ENCODE results near the gene KPNB1. TPM values are rescaled to one million over a fixed set of nuclear protein-coding genes. Genes with fewer than 3 reads are reported as not detected.

KPNB1 gene
- total and polyA plus RNA-seq, 10 of the 15 experiments (the other 5 are each of a cell fraction or from before 2014, with no cell fraction given), result 67.8 to 525 (median 246) TPM

DNA sequence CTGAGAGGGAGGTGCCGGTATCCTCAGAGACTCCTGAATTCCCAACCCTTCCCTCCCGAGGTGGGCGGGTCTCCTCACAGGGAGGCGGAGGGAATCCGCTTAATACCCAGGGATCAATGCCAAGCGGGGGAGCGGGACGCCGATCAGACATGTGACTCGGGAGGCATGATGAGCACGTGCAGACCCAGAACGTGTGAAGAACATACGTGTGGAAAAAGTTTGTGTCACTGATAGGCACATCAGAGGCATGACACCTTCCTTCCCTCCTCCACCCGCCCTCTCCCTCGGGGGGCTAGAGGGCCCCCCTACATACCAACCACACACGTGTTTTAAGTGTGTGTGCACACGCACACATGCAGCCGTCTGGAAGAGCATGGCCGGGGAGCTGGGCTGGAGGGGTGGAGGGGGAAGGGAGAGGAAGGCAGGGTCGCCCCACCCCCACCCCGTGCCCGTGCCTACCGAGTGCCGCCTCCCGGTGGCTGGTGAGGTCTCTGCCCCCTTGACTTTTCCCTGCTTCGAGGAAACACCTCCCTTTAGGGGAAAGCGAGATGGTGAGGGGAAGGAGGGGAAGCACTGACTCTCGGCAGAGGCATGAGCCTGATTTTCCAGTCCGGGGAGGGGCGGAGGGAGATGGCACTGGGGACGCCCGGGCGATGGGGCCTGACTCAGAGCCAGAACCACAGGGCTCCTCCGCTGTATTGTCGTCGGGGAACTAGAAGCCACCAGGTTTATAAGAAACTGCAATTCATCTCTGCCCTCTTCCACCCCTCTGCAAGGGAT lies 71.2 kb downstream of the KPNB1 start (continued):
- no peak for TF ChIP-seq KAT2A (conservative IDR thresholded peaks at IDR 0.05; ENCODE audit: control insufficient read depth, low read depth, low read length)
- TF ChIP-seq CBX5 (IDR thresholded peaks at IDR 0.05; ENCODE audit: low read depth), result no peak
- TF ChIP-seq BHLHE40 (IDR thresholded peaks at IDR 0.05; ENCODE audit: borderline replicate concordance in 1 of 2, low read depth in 2 of 2, low read length in 1 of 2), result peak in 1 of 2 experiments; percentile 47; a peak in 2 of 4 replicates
- no peak for TF ChIP-seq NFIC (IDR thresholded peaks at IDR 0.05; ENCODE audit: low read depth, low read length)
- no peak for TF ChIP-seq HDAC2 (IDR thresholded peaks at IDR 0.05)
- peak; percentile 77; the same call in 1 of the 2 replicates for TF ChIP-seq NBN (IDR thresholded peaks at IDR 0.05)
- TF ChIP-seq, protein P1, sequence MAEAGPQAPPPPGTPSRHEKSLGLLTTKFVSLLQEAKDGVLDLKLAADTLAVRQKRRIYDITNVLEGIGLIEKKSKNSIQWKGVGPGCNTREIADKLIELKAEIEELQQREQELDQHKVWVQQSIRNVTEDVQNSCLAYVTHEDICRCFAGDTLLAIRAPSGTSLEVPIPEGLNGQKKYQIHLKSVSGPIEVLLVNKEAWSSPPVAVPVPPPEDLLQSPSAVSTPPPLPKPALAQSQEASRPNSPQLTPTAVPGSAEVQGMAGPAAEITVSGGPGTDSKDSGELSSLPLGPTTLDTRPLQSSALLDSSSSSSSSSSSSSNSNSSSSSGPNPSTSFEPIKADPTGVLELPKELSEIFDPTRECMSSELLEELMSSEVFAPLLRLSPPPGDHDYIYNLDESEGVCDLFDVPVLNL (IDR thresholded peaks at IDR 0.05; ENCODE audit: low read depth, low read length), result no peak
- TF ChIP-seq, protein P2, sequence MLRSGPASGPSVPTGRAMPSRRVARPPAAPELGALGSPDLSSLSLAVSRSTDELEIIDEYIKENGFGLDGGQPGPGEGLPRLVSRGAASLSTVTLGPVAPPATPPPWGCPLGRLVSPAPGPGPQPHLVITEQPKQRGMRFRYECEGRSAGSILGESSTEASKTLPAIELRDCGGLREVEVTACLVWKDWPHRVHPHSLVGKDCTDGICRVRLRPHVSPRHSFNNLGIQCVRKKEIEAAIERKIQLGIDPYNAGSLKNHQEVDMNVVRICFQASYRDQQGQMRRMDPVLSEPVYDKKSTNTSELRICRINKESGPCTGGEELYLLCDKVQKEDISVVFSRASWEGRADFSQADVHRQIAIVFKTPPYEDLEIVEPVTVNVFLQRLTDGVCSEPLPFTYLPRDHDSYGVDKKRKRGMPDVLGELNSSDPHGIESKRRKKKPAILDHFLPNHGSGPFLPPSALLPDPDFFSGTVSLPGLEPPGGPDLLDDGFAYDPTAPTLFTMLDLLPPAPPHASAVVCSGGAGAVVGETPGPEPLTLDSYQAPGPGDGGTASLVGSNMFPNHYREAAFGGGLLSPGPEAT (IDR thresholded peaks at IDR 0.05; ENCODE audit: low read depth), result peak; percentile 39; the same call in 1 of the 2 replicates
- TF ChIP-seq, protein P3, sequence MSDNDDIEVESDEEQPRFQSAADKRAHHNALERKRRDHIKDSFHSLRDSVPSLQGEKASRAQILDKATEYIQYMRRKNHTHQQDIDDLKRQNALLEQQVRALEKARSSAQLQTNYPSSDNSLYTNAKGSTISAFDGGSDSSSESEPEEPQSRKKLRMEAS (IDR thresholded peaks at IDR 0.05; ENCODE audit: low read depth, low read length), result no peak
- TF ChIP-seq MTA2 (IDR thresholded peaks at IDR 0.05; ENCODE audit: low read depth), result peak; percentile 44; the same call in 1 of the 2 replicates
- peak; percentile 54 for TF ChIP-seq ATF7 (IDR thresholded peaks at IDR 0.05; ENCODE audit: low read depth)
- TF ChIP-seq GATAD2B (conservative IDR thresholded peaks at IDR 0.05; ENCODE audit: low read depth), result 0 out of 2 replicates have a peak, but pooled peaks have one; percentile 36
- TF ChIP-seq, protein P4, sequence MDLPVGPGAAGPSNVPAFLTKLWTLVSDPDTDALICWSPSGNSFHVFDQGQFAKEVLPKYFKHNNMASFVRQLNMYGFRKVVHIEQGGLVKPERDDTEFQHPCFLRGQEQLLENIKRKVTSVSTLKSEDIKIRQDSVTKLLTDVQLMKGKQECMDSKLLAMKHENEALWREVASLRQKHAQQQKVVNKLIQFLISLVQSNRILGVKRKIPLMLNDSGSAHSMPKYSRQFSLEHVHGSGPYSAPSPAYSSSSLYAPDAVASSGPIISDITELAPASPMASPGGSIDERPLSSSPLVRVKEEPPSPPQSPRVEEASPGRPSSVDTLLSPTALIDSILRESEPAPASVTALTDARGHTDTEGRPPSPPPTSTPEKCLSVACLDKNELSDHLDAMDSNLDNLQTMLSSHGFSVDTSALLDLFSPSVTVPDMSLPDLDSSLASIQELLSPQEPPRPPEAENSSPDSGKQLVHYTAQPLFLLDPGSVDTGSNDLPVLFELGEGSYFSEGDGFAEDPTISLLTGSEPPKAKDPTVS (IDR thresholded peaks at IDR 0.05; ENCODE audit: low read depth, low read length), result no peak
- no peak for TF ChIP-seq BRCA1 (IDR thresholded peaks at IDR 0.05; ENCODE audit: low read depth, low read length)
- TF ChIP-seq BCL11A (IDR thresholded peaks at IDR 0.05; ENCODE audit: low read depth, low read length), result 0 out of 2 replicates have a peak, but pooled peaks have one; percentile 11
- TF ChIP-seq EP300 (IDR thresholded peaks at IDR 0.05; ENCODE audit: borderline replicate concordance in 1 of 2, control insufficient read depth in 1 of 2, low read depth in 2 of 2, low read length in 2 of 2), result no peak
- TF ChIP-seq, protein P5, sequence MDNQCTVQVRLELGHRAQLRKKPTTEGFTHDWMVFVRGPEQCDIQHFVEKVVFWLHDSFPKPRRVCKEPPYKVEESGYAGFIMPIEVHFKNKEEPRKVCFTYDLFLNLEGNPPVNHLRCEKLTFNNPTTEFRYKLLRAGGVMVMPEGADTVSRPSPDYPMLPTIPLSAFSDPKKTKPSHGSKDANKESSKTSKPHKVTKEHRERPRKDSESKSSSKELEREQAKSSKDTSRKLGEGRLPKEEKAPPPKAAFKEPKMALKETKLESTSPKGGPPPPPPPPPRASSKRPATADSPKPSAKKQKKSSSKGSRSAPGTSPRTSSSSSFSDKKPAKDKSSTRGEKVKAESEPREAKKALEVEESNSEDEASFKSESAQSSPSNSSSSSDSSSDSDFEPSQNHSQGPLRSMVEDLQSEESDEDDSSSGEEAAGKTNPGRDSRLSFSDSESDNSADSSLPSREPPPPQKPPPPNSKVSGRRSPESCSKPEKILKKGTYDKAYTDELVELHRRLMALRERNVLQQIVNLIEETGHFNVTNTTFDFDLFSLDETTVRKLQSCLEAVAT (IDR thresholded peaks at IDR 0.05), result peak; percentile 64; the same call in 1 of the 2 replicates
- no peak for TF ChIP-seq YY1 (IDR thresholded peaks at IDR 0.05; ENCODE audit: low read depth, low read length)
- TF ChIP-seq BMI1 (IDR thresholded peaks at IDR 0.05; ENCODE audit: borderline replicate concordance), result no peak
- peak; percentile 69; the same call in 1 of the 2 replicates for TF ChIP-seq IKZF1 (conservative IDR thresholded peaks at IDR 0.05)
- TF ChIP-seq NR2C1 (IDR thresholded peaks at IDR 0.05), result no peak
- no peak for TF ChIP-seq MXI1 (IDR thresholded peaks at IDR 0.05; ENCODE audit: low read depth, low read length)
- no peak for TF ChIP-seq NFXL1 (IDR thresholded peaks at IDR 0.05; ENCODE audit: borderline replicate concordance)
- peak; percentile 57 for TF ChIP-seq DPF2 (IDR thresholded peaks at IDR 0.05)

All from GM12878 (cell line).